EL (cell line): ENCODE results near the gene PRKD3.
"Not testable (repeated sequence)": the region's sequence is repeated elsewhere in the genome, so short reads cannot be mapped to it uniquely, and the experiment has no call there.

Experiments used
- DNase-seq: peaks from one replicate; pipeline ENCODE4 v3.0.0-alpha.2; 2016

Gene PRKD3

GRCh38 chr2:37306024-37306423 is 18.6 kb downstream of the PRKD3 start:
- no peak for DNase-seq

GRCh38 chr2:37302701-37303252 is 21.9 kb downstream of the PRKD3 start:
- DNase-seq: no peak

- peak; percentile 28 for DNase-seq
Observed at GRCh38 chr2:37301408-37301807, 23.2 kb downstream of the PRKD3 start.

- no peak for DNase-seq
Observed at GRCh38 chr2:37300578-37300977, 24.1 kb downstream of the PRKD3 start.

- DNase-seq: no peak
Observed at GRCh38 chr2:37300146-37300545, 24.5 kb downstream of the PRKD3 start.

GRCh38 chr2:37297632-37298031 is 27.0 kb downstream of the PRKD3 start:
- DNase-seq: no peak

GRCh38 chr2:37295469-37296073 is 29.1 kb downstream of the PRKD3 start:
- DNase-seq: no peak

GRCh38 chr2:37294858-37295257 is 29.8 kb downstream of the PRKD3 start:
- DNase-seq: not testable (repeated sequence)

GRCh38 chr2:37291680-37292079 is 33.0 kb downstream of the PRKD3 start:
- no peak for DNase-seq

GRCh38 chr2:37287966-37288365 is 36.7 kb downstream of the PRKD3 start:
- DNase-seq: no peak

- DNase-seq: no peak
Observed at GRCh38 chr2:37284381-37284780, 40.3 kb downstream of the PRKD3 start.

- DNase-seq: peak; percentile 92
Observed at GRCh38 chr2:37283207-37283606, 41.4 kb downstream of the PRKD3 start.

- peak; percentile 69 for DNase-seq
Observed at GRCh38 chr2:37282746-37283145, 41.9 kb downstream of the PRKD3 start.

GRCh38 chr2:37281916-37282315 is 42.7 kb downstream of the PRKD3 start:
- no peak for DNase-seq

GRCh38 chr2:37276291-37276690 is 48.3 kb downstream of the PRKD3 start:
- DNase-seq: no peak
